ENCODE data around the gene SPTBN1.

DNA sequence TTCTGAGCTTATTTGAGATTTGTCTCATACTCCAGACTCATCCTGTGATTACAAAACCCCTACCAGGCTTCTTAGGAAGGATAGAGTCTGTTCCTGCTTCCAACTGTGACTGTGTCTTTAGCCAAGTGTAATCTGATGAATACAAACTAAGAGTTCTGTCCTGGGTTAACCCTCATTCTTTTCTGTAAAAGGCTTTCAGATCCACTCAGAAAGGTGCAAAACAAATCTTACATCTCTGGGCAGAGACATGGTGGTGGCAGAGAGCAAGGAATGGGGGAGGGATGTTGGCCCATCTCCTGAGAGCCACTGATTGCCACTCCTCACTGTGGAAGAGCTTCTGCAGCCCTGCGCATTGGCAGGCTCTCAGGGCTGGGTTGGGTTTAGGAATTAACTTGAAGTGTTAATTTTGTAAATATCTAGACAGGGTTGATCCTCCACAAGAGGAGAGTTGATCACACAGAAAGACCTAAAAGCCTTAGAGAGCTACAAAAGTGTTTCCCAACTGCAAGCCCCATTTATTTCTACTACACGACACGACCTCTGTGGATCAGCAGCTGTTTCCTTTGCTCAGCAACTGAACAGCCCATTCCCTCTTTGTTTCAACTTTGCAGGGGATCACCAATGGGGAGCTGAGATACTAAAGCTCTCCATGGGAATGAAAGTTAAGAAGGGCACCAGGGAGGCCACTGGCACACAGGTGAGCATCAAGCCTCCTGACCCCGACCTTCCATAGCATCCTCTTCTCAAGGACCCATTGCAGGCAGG, 23.7 kb upstream of the SPTBN1 start:
- TF ChIP-seq, protein P1, sequence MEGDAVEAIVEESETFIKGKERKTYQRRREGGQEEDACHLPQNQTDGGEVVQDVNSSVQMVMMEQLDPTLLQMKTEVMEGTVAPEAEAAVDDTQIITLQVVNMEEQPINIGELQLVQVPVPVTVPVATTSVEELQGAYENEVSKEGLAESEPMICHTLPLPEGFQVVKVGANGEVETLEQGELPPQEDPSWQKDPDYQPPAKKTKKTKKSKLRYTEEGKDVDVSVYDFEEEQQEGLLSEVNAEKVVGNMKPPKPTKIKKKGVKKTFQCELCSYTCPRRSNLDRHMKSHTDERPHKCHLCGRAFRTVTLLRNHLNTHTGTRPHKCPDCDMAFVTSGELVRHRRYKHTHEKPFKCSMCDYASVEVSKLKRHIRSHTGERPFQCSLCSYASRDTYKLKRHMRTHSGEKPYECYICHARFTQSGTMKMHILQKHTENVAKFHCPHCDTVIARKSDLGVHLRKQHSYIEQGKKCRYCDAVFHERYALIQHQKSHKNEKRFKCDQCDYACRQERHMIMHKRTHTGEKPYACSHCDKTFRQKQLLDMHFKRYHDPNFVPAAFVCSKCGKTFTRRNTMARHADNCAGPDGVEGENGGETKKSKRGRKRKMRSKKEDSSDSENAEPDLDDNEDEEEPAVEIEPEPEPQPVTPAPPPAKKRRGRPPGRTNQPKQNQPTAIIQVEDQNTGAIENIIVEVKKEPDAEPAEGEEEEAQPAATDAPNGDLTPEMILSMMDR (conservative IDR thresholded peaks at IDR 0.05; ENCODE audit: low read length) = no peak
- TF ChIP-seq EZH2phosphoT487 (IDR thresholded peaks at IDR 0.05; ENCODE audit: borderline replicate concordance, low read depth, low read length) = no peak

Measured in OCI-LY7 (cell line).